ENCODE data around the gene SLC26A6. TPM values are rescaled to one million over a fixed set of nuclear protein-coding genes. Genes with fewer than 3 reads are reported as not detected.

The SLC26A6 gene
- total RNA-seq, 4 donors from 2014 or later: 143 to 249 (median 194) TPM

DNA sequence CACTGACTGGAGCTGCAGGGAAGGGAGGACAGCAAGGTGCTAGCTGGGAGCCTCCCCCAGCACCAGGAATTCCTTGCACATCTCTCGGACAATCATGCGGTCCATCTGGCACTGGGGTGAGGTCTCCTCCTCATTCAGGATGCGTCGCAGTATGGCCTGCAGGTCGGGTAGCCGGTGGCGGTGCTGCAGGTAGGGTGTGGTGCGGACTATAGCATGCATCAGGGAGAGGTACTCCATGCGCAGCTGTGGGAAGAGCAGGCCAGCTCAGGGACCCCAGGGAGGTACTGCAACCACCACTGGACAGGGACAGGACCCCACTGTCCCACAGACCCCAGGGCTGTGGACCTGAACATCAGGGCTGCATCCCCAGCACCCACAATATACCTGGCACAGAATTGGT is 39.2 kb upstream of the SLC26A6 start:
- no peak for TF ChIP-seq POLR2A (IDR thresholded peaks at IDR 0.05)
- TF ChIP-seq, protein P1, sequence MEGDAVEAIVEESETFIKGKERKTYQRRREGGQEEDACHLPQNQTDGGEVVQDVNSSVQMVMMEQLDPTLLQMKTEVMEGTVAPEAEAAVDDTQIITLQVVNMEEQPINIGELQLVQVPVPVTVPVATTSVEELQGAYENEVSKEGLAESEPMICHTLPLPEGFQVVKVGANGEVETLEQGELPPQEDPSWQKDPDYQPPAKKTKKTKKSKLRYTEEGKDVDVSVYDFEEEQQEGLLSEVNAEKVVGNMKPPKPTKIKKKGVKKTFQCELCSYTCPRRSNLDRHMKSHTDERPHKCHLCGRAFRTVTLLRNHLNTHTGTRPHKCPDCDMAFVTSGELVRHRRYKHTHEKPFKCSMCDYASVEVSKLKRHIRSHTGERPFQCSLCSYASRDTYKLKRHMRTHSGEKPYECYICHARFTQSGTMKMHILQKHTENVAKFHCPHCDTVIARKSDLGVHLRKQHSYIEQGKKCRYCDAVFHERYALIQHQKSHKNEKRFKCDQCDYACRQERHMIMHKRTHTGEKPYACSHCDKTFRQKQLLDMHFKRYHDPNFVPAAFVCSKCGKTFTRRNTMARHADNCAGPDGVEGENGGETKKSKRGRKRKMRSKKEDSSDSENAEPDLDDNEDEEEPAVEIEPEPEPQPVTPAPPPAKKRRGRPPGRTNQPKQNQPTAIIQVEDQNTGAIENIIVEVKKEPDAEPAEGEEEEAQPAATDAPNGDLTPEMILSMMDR (IDR thresholded peaks at IDR 0.05): no peak
- Histone ChIP-seq H3K4me3 (no peak overlapping the region), H3K27me3 (no peaks in the 10 kb centered on the region), H3K27ac (no peak overlapping the region), H3K9me3 (no peaks in the 10 kb centered on the region), H3K36me3 (peaks cover 0 to 23% (median 0%) of the 10 kb centered on the region in 3 donors), H3K4me1 (no peaks in the 10 kb centered on the region)
- no peak for DNase-seq

DNA sequence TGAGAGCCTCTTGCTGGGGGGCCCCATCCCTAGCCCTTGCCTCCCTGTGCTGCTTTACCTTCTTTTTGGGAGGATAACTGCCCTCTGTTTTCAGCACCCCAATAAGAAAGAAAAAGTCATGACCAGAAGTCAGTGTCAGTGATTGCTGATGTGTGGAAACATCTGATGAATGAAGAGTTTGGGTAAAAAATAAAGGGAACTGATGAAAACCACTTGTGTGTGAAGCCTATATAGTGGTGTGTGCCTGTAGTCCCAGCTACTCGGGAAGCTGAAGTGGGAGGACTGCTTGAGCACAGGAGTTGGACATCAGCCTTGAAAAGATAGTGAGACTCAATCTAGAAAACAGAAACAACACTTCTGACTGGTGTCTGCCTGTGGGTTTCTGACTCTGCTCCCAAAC is 37.3 kb upstream of the SLC26A6 start:
- no peaks in the 10 kb centered on the region for H3K9me3 ChIP-seq
- no peak for TF ChIP-seq POLR2A (IDR thresholded peaks at IDR 0.05)
- TF ChIP-seq, protein P1 (IDR thresholded peaks at IDR 0.05): no peak
- DNase-seq: no peak
- H3K27me3 ChIP-seq: no peaks in the 10 kb centered on the region
- no peak overlapping the region for H3K27ac ChIP-seq
- no peak overlapping the region for H3K4me3 ChIP-seq
- peaks cover 0 to 8% (median 0%) of the 10 kb centered on the region in 3 donors for H3K36me3 ChIP-seq
- no peaks in the 10 kb centered on the region for H3K4me1 ChIP-seq

DNA sequence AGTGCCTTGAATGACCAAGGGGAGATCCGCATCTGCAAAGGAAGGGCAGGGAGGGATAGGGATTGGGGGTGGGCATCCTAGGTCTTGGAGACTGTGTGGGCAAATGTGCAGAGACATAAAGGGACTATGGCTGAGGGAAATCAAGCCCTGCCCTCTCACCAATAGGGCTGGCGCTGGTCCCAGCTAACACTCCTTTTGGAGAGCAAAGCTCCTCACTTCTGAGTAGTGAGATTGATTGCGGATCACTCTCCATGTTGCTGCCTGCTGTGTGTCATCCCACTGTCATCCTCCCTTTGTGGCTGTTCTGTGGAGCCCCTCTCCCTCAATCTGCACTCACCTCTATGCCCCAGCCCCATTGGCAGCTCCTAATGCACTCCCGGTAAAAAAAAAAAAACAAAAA is 29.7 kb upstream of the SLC26A6 start:
- Histone ChIP-seq H3K27ac (no peak overlapping the region), H3K9me3 (no peaks in the 10 kb centered on the region), H3K4me3 (no peak overlapping the region), H3K36me3 (no peaks in the 10 kb centered on the region), H3K4me1 (peaks cover 0 to 33% (median 16%) of the 10 kb centered on the region in 4 donors), H3K27me3 (peaks cover 0 to 13% of the 10 kb centered on the region in 2 donors)
- TF ChIP-seq POLR2A (IDR thresholded peaks at IDR 0.05): no peak
- TF ChIP-seq, protein P1 (IDR thresholded peaks at IDR 0.05): no peak
- no peak for DNase-seq

DNA sequence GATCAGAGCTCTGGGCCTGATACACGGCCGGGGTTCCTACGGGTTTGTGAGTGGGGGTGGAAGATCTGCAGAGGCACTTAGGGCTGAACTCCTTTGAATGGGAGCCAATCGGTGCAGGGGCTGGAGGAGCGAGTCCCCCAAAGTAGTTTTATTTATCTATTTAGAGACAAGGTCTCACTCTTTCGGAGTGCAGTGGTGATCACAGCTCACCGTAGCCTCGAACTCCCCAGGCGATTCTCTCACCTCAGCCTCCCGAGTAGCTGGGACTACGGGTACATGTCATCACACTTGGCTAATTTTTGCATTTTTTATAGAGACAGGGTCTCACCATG is 29.0 kb upstream of the SLC26A6 start:
- peak overlapping the region in 2 of 4 donors; percentile 52 to 64 for H3K4me3 ChIP-seq
- no peak for DNase-seq
- peaks cover 0 to 33% (median 16%) of the 10 kb centered on the region in 4 donors for H3K4me1 ChIP-seq
- H3K27ac ChIP-seq: peak overlapping the region in 1 of 4 donors; percentile 79
- no peaks in the 10 kb centered on the region for H3K9me3 ChIP-seq
- peaks cover 0 to 13% of the 10 kb centered on the region in 2 donors for H3K27me3 ChIP-seq
- TF ChIP-seq POLR2A (IDR thresholded peaks at IDR 0.05): no peak
- TF ChIP-seq, protein P1 (IDR thresholded peaks at IDR 0.05): no peak
- H3K36me3 ChIP-seq: no peaks in the 10 kb centered on the region

DNA sequence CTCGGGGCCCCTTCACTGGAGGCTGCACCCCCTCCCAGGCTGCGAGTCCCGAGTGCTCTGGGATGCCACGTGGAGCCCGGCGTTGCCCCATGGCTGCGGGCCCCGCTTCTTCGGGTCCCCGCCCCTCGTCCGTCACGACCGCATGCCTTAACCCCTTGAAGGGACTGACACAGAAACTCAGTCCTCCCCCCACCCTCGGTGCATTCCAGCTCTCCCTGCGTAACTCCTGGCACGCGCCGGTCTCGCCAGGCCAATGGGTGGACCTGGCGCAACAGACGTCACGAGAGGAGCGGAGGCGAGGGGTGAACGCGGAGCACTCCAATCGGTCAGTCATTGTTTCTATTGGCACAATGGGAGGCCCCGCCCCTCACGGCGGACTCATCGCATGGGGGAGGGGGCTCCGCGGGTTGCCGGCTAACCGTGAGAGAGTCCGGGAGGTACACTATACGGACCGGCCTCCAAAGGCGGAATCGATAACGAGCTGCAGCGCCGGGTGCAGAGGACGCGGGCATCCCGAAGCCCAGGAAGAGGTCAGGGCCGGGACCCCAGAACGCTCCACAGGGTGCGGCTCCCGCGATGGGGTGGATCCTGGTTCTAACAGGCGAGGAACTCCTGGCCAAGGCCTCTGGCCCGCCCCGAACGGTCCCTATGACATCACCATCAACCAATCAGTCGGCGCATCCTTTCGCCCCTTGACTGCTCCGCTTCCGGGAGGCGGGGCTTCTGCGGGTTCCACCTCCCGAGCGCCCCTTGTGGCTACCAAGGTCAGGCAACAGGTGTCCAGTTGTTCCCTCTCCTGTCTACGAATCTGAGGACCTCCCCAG is 28.4 kb upstream of the SLC26A6 start:
- H3K27ac ChIP-seq: peak overlapping the region; percentile 49 to 79 (median 58)
- H3K27me3 ChIP-seq: peaks cover 0 to 13% of the 10 kb centered on the region in 2 donors
- H3K4me3 ChIP-seq: peak overlapping the region; percentile 40 to 64 (median 46)
- TF ChIP-seq, protein P1 (IDR thresholded peaks at IDR 0.05): peak; percentile 35 to 79 (median 66)
- peak in 1 of 2 donors; percentile 62 for TF ChIP-seq POLR2A (IDR thresholded peaks at IDR 0.05)
- no peaks in the 10 kb centered on the region for H3K36me3 ChIP-seq
- peaks cover 0 to 33% (median 16%) of the 10 kb centered on the region in 4 donors for H3K4me1 ChIP-seq
- peak; percentile 90 to 97 (median 93) for DNase-seq
- no peaks in the 10 kb centered on the region for H3K9me3 ChIP-seq

Data from Peyer's patch (tissue), 4 donors.